GM23338 (cell line): ENCODE results near the gene CNOT4. TPM values are rescaled to one million over a fixed set of nuclear protein-coding genes. Genes with fewer than 3 reads are reported as not detected.

Experiments used
- ATAC-seq: fragments of 200-7000 bp; cut with Tn5 transposase; 3 replicates; pipeline ENCODE4 v1.9.1; 2020
- DNase-seq: peaks from one replicate; pipeline ENCODE4 v3.0.0-alpha.2; 2015; ENCODE audit warnings: low spot score
- H2AFZ ChIP-seq: fragments of 200-600 bp; sonication (generic); 2 replicates; pipeline ENCODE4 v1.8.0; 2016; ENCODE audit warnings: antibody characterized with exemption, mild to moderate bottlenecking, moderate library complexity
- H3F3A ChIP-seq: fragments of 200-600 bp; sonication (generic); replicated peaks from 2 replicates; pipeline ENCODE4 v1.8.0; 2017; ENCODE audit warnings: antibody characterized with exemption, mixed run types, low read depth
- H3K27ac ChIP-seq: fragments of 200-600 bp; sonication (generic); 2 replicates; pipeline ENCODE4 v1.6.1; 2016; ENCODE audit warnings: low read depth
- H3K27me3 ChIP-seq: fragments of 200-600 bp; sonication (generic); 2 replicates; pipeline ENCODE4 v1.8.0; 2016; ENCODE audit warnings: mild to moderate bottlenecking, mixed run types, moderate library complexity; ENCODE audit not compliant: insufficient read depth
- H3K36me3 ChIP-seq: fragments of 200-600 bp; sonication (generic); 2 replicates; pipeline ENCODE4 v1.8.0; 2016; ENCODE audit warnings: mild to moderate bottlenecking; ENCODE audit not compliant: insufficient read depth
- H3K4me1 ChIP-seq: fragments of 200-600 bp; sonication (generic); 2 replicates; pipeline ENCODE4 v1.8.0; 2016; ENCODE audit warnings: mild to moderate bottlenecking, moderate library complexity; ENCODE audit not compliant: insufficient read depth
- H3K4me2 ChIP-seq: fragments of 200-600 bp; sonication (generic); 2 replicates; pipeline ENCODE4 v1.7.1; 2017; ENCODE audit warnings: mixed run types
- H3K4me3 ChIP-seq: fragments of 200-600 bp; sonication (generic); 2 replicates; pipeline ENCODE4 v1.6.1; 2016; ENCODE audit warnings: mixed run types
- H3K79me2 ChIP-seq: fragments of 200-600 bp; sonication (generic); replicated peaks from 2 replicates; pipeline ENCODE4 v1.8.0; 2017; ENCODE audit warnings: mild to moderate bottlenecking; ENCODE audit not compliant: insufficient read depth
- H3K9me2 ChIP-seq: fragments of 200-600 bp; sonication (generic); 2 replicates; pipeline ENCODE4 v1.8.0; 2017; ENCODE audit not compliant: insufficient read depth
- H4K20me1 ChIP-seq: fragments of 200-600 bp; sonication (generic); replicated peaks from 2 replicates; pipeline ENCODE4 v1.8.0; 2017; ENCODE audit warnings: mild to moderate bottlenecking; ENCODE audit not compliant: insufficient read depth
- H3K27ac Mint-ChIP-seq: 2 replicates; pipeline ENCODE4 v1.8.0; 2020; ENCODE audit warnings: inconsistent platforms, mild to moderate bottlenecking, moderate library complexity, mixed read lengths
- H3K27me3 Mint-ChIP-seq: 3 replicates; pipeline ENCODE4 v1.8.0; 2022; ENCODE audit warnings: low read depth, mild to moderate bottlenecking, moderate library complexity, mixed read lengths, inconsistent platforms; ENCODE audit not compliant: insufficient read depth, poor library complexity
- H3K36me3 Mint-ChIP-seq: 3 replicates; pipeline ENCODE4 v1.8.0; 2021; ENCODE audit warnings: low read depth, mild to moderate bottlenecking, inconsistent platforms, moderate library complexity, mixed read lengths
- H3K4me1 Mint-ChIP-seq: 3 replicates; pipeline ENCODE4 v1.8.0; 2020; ENCODE audit warnings: mild to moderate bottlenecking, inconsistent platforms, mixed read lengths
- H3K4me3 Mint-ChIP-seq: 3 replicates; pipeline ENCODE4 v1.8.0; 2021; ENCODE audit warnings: moderate library complexity, mild to moderate bottlenecking, inconsistent platforms, mixed read lengths
- H3K9me3 Mint-ChIP-seq: 3 replicates; pipeline ENCODE4 v1.8.0; 2020; ENCODE audit warnings: moderate library complexity, mild to moderate bottlenecking, inconsistent platforms, mixed read lengths
- EZH2 ChIP-seq: fragments of 200-600 bp; sonication (generic); IDR thresholded peaks from one replicate; pipeline ENCODE4 v1.8.0; 2017; ENCODE audit warnings: antibody characterized with exemption, mild to moderate bottlenecking, low read depth; ENCODE audit not compliant: unreplicated experiment
- EZH2phosphoT487 ChIP-seq: fragments of 200-600 bp; sonication (generic); IDR thresholded peaks from one replicate; pipeline ENCODE4 v1.8.1; 2018; ENCODE audit warnings: antibody characterized with exemption; ENCODE audit not compliant: unreplicated experiment
- JUNB ChIP-seq: IDR thresholded peaks from one replicate; pipeline ENCODE4 v1.6.1; 2016; ENCODE audit warnings: antibody characterized with exemption; ENCODE audit not compliant: unreplicated experiment
- NANOG ChIP-seq: IDR thresholded peaks from 2 replicates; pipeline ENCODE4 v1.6.1; 2016; ENCODE audit warnings: antibody characterized with exemption, borderline replicate concordance
- POLR2AphosphoS5 ChIP-seq: IDR thresholded peaks from 2 replicates; pipeline ENCODE4 v1.6.1; 2016; ENCODE audit warnings: antibody characterized with exemption, low read depth
- STAT1 ChIP-seq: IDR thresholded peaks from one replicate; pipeline ENCODE4 v1.6.1; 2016; ENCODE audit warnings: antibody characterized with exemption; ENCODE audit not compliant: unreplicated experiment
- ZNF114 ChIP-seq: fragments of 250-450 bp; sonication (Bioruptor Pico); IDR thresholded peaks from 2 replicates; pipeline ENCODE4 v1.5.0; 2020; ENCODE audit warnings: mild to moderate bottlenecking, moderate library complexity
- ZNF331 ChIP-seq: fragments of 250-450 bp; sonication (Bioruptor Pico); IDR thresholded peaks from 2 replicates; pipeline ENCODE4 v1.5.0; 2020; ENCODE audit warnings: low read depth, mild to moderate bottlenecking, moderate library complexity
- polyA plus RNA-seq: library from polyadenylated mRNA; unstranded; fragments of >200 nt; fragmentation: Nextera tagmentation; extraction: Ambion mirVana; gene quantifications from 2 replicates; pipeline ENCODE4 v1.2.1, GENCODE V29; 2016
- total RNA-seq: library from RNA; depleted of rRNA; stranded (reverse); fragments of >200 nt; shearing (Covaris generic); gene quantifications from 2 replicates; pipeline ENCODE4 v1.2.3, GENCODE V29; 2014
- TF ChIP-seq, protein P1 (sequence below): IDR thresholded peaks from one replicate; pipeline ENCODE4 v1.6.1; 2018; ENCODE audit warnings: antibody characterized with exemption; ENCODE audit not compliant: unreplicated experiment
- TF ChIP-seq, protein P2 (sequence below): IDR thresholded peaks from 2 replicates; pipeline ENCODE4 v1.6.1; 2016; ENCODE audit warnings: antibody characterized with exemption
- TF ChIP-seq, protein P3 (sequence below): fragments of 250-450 bp; sonication (Bioruptor Pico); IDR thresholded peaks from 2 replicates; pipeline ENCODE4 v1.5.0; 2020; ENCODE audit warnings: mild to moderate bottlenecking, moderate library complexity

CNOT4 gene
- total and polyA plus RNA-seq, 2 experiments from 2014 or later, result 18.9 to 26.2 TPM

DNA sequence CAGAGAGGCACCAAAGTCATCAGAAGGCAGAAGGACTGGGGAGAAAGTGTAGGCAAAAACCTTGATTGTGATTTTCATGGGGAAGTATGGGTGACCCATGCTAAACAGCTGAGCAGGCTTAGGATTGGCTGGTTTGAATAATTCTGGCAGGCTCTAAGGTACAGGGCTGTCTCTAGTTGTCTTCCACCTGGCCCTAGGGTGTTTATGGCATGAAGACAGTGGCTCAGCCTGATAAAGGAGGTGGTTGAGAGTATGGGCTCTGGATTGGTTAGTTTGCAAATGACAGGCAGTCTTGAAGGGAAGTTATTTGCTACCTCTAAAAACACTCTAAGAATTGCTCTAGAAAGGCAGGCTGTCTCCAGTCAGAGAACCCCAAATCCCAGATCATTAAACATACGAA, 176.0 kb downstream of the CNOT4 start:
- peaks cover 2% of the 10 kb centered on the region for H3K27me3 Mint-ChIP-seq
- H3K4me2 ChIP-seq, result no peak overlapping the region
- H3K27me3 ChIP-seq, result no peaks in the 10 kb centered on the region
- H3K4me3 Mint-ChIP-seq, result no peak overlapping the region
- H3F3A ChIP-seq, result no peaks in the 10 kb centered on the region
- no peaks in the 10 kb centered on the region for H3K36me3 ChIP-seq
- no peak overlapping the region for H3K27ac ChIP-seq
- DNase-seq (no peak), ATAC-seq (no peak)
- H3K27ac Mint-ChIP-seq, result no peak overlapping the region
- H3K4me3 ChIP-seq, result no peak overlapping the region
- H2AFZ ChIP-seq, result peak overlapping the region; percentile 32; the same call in 1 of the 2 replicates
- H3K4me1 ChIP-seq, result 0 out of 2 replicates have a peak, but pooled peaks cover 2% of the 10 kb centered on the region
- H3K9me2 ChIP-seq, result no peaks in the 10 kb centered on the region
- H3K79me2 ChIP-seq, result no peaks in the 10 kb centered on the region
- H4K20me1 ChIP-seq, result no peaks in the 10 kb centered on the region
- peaks cover 5% of the 10 kb centered on the region; the same call in 2 of the 3 replicates for H3K4me1 Mint-ChIP-seq
- H3K9me3 Mint-ChIP-seq, result peaks cover 4% of the 10 kb centered on the region; the same call in 2 of the 3 replicates
- TF ChIP-seq NANOG (no peak), EZH2phosphoT487 (no peak), JUNB (no peak), STAT1 (no peak), EZH2 (no peak), POLR2AphosphoS5 (no peak), ZNF331 (CRISPR knock-in tag) (no peak)
- TF ChIP-seq, protein P1, sequence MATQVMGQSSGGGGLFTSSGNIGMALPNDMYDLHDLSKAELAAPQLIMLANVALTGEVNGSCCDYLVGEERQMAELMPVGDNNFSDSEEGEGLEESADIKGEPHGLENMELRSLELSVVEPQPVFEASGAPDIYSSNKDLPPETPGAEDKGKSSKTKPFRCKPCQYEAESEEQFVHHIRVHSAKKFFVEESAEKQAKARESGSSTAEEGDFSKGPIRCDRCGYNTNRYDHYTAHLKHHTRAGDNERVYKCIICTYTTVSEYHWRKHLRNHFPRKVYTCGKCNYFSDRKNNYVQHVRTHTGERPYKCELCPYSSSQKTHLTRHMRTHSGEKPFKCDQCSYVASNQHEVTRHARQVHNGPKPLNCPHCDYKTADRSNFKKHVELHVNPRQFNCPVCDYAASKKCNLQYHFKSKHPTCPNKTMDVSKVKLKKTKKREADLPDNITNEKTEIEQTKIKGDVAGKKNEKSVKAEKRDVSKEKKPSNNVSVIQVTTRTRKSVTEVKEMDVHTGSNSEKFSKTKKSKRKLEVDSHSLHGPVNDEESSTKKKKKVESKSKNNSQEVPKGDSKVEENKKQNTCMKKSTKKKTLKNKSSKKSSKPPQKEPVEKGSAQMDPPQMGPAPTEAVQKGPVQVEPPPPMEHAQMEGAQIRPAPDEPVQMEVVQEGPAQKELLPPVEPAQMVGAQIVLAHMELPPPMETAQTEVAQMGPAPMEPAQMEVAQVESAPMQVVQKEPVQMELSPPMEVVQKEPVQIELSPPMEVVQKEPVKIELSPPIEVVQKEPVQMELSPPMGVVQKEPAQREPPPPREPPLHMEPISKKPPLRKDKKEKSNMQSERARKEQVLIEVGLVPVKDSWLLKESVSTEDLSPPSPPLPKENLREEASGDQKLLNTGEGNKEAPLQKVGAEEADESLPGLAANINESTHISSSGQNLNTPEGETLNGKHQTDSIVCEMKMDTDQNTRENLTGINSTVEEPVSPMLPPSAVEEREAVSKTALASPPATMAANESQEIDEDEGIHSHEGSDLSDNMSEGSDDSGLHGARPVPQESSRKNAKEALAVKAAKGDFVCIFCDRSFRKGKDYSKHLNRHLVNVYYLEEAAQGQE, result no peak
- TF ChIP-seq, protein P2, sequence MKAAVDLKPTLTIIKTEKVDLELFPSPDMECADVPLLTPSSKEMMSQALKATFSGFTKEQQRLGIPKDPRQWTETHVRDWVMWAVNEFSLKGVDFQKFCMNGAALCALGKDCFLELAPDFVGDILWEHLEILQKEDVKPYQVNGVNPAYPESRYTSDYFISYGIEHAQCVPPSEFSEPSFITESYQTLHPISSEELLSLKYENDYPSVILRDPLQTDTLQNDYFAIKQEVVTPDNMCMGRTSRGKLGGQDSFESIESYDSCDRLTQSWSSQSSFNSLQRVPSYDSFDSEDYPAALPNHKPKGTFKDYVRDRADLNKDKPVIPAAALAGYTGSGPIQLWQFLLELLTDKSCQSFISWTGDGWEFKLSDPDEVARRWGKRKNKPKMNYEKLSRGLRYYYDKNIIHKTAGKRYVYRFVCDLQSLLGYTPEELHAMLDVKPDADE, result no peak
- H3K36me3 Mint-ChIP-seq, result no peaks in the 10 kb centered on the region

DNA sequence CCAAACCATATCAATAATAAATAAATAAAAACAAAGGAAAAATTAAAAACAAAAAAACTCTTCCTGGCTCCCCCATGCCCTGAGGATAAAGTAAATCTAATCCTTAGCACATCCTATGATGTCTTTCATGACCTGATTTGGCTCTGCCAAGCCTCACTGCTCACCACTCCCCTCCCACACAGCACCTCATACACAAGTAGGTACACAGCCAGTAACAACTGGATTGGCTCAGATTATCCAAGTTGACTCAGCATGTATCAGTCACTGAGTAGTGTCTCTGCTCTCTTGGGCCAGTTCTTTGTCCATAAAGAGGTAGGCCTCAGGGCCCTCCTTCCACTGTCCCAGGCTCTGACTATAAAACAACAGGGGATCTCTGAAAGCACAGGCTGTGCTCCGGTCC, 176.7 kb downstream of the CNOT4 start:
- H4K20me1 ChIP-seq, result no peaks in the 10 kb centered on the region
- DNase-seq (no peak), ATAC-seq (no peak)
- H3K4me3 ChIP-seq, result no peak overlapping the region
- H3F3A ChIP-seq, result no peaks in the 10 kb centered on the region
- H3K36me3 ChIP-seq, result no peaks in the 10 kb centered on the region
- Mint-ChIP-seq H3K27ac (no peak overlapping the region), H3K4me1 (peaks cover 5% of the 10 kb centered on the region; the same call in 2 of the 3 replicates), H3K36me3 (no peaks in the 10 kb centered on the region), H3K4me3 (no peak overlapping the region), H3K9me3 (peaks cover 4% of the 10 kb centered on the region), H3K27me3 (peaks cover 2% of the 10 kb centered on the region)
- no peak overlapping the region for H3K27ac ChIP-seq
- H3K79me2 ChIP-seq, result no peaks in the 10 kb centered on the region
- no peaks in the 10 kb centered on the region for H3K9me2 ChIP-seq
- H2AFZ ChIP-seq, result no peak overlapping the region; the same call in 1 of the 2 replicates
- 0 out of 2 replicates have a peak, but pooled peaks cover 2% of the 10 kb centered on the region for H3K4me1 ChIP-seq
- no peak overlapping the region for H3K4me2 ChIP-seq
- H3K27me3 ChIP-seq, result no peaks in the 10 kb centered on the region
- TF ChIP-seq ZNF114 (CRISPR knock-in tag) (no peak), ZNF331 (CRISPR knock-in tag) (no peak), JUNB (no peak)
- TF ChIP-seq, protein P2, result no peak
- TF ChIP-seq, protein P3, sequence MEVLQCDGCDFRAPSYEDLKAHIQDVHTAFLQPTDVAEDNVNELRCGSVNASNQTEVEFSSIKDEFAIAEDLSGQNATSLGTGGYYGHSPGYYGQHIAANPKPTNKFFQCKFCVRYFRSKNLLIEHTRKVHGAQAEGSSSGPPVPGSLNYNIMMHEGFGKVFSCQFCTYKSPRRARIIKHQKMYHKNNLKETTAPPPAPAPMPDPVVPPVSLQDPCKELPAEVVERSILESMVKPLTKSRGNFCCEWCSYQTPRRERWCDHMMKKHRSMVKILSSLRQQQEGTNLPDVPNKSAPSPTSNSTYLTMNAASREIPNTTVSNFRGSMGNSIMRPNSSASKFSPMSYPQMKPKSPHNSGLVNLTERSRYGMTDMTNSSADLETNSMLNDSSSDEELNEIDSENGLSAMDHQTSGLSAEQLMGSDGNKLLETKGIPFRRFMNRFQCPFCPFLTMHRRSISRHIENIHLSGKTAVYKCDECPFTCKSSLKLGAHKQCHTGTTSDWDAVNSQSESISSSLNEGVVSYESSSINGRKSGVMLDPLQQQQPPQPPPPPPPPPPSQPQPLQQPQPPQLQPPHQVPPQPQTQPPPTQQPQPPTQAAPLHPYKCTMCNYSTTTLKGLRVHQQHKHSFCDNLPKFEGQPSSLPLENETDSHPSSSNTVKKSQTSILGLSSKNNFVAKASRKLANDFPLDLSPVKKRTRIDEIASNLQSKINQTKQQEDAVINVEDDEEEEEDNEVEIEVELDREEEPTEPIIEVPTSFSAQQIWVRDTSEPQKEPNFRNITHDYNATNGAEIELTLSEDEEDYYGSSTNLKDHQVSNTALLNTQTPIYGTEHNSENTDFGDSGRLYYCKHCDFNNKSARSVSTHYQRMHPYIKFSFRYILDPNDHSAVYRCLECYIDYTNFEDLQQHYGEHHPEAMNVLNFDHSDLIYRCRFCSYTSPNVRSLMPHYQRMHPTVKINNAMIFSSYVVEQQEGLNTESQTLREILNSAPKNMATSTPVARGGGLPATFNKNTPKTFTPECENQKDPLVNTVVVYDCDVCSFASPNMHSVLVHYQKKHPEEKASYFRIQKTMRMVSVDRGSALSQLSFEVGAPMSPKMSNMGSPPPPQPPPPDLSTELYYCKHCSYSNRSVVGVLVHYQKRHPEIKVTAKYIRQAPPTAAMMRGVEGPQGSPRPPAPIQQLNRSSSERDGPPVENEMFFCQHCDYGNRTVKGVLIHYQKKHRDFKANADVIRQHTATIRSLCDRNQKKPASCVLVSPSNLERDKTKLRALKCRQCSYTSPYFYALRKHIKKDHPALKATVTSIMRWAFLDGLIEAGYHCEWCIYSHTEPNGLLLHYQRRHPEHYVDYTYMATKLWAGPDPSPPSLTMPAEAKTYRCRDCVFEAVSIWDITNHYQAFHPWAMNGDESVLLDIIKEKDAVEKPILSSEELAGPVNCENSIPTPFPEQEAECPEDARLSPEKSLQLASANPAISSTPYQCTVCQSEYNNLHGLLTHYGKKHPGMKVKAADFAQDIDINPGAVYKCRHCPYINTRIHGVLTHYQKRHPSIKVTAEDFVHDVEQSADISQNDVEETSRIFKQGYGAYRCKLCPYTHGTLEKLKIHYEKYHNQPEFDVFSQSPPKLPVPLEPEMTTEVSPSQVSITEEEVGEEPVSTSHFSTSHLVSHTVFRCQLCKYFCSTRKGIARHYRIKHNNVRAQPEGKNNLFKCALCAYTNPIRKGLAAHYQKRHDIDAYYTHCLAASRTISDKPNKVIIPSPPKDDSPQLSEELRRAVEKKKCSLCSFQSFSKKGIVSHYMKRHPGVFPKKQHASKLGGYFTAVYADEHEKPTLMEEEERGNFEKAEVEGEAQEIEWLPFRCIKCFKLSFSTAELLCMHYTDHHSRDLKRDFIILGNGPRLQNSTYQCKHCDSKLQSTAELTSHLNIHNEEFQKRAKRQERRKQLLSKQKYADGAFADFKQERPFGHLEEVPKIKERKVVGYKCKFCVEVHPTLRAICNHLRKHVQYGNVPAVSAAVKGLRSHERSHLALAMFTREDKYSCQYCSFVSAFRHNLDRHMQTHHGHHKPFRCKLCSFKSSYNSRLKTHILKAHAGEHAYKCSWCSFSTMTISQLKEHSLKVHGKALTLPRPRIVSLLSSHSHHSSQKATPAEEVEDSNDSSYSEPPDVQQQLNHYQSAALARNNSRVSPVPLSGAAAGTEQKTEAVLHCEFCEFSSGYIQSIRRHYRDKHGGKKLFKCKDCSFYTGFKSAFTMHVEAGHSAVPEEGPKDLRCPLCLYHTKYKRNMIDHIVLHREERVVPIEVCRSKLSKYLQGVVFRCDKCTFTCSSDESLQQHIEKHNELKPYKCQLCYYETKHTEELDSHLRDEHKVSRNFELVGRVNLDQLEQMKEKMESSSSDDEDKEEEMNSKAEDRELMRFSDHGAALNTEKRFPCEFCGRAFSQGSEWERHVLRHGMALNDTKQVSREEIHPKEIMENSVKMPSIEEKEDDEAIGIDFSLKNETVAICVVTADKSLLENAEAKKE (CRISPR knock-in tag), result no peak
